MG63 (cell line): ENCODE measurements around the gene CLIC4. TPM values are rescaled to one million over a fixed set of nuclear protein-coding genes. Genes with fewer than 3 reads are reported as not detected.

Experiments used
- DNase-seq: peaks from one replicate; pipeline ENCODE4 v3.0.0-alpha.2; 2020
- H3K27me3 ChIP-seq: fragments of 250-450 bp; sonication (Bioruptor Pico); 2 replicates; pipeline ENCODE4 v1.5.1; 2020; ENCODE audit warnings: mild to moderate bottlenecking, moderate library complexity
- H3K36me3 ChIP-seq: fragments of 250-450 bp; sonication (Bioruptor Pico); 2 replicates; pipeline ENCODE4 v1.5.1; 2020; ENCODE audit warnings: mild to moderate bottlenecking, moderate library complexity
- H3K4me3 ChIP-seq: fragments of 250-450 bp; sonication (Bioruptor Pico); 2 replicates; pipeline ENCODE4 v1.5.1; 2020; ENCODE audit warnings: mild to moderate bottlenecking, moderate library complexity
- H3K9me3 ChIP-seq: fragments of 250-450 bp; sonication (Bioruptor Pico); 2 replicates; pipeline ENCODE4 v1.5.1; 2020; ENCODE audit warnings: mild to moderate bottlenecking, moderate library complexity
- total RNA-seq: library from RNA; depleted of rRNA; stranded (reverse); fragments of >200 nt; shearing (Covaris generic); gene quantifications from 2 replicates; pipeline ENCODE4 v1.2.3, GENCODE V29; 2014; ENCODE audit warnings: low replicate concordance

CLIC4 gene
- total RNA-seq, 1 experiment from 2014 or later = 348 TPM

- Histone ChIP-seq H3K27me3 (no peaks in the 10 kb centered on the region), H3K36me3 (no peaks in the 10 kb centered on the region), H3K4me3 (no peak overlapping the region), H3K9me3 (no peaks in the 10 kb centered on the region)
- no peak for DNase-seq
Observed at GRCh38 chr1:24870551-24871195, 125.4 kb downstream of the CLIC4 start.

- Histone ChIP-seq H3K4me3 (no peak overlapping the region), H3K27me3 (no peaks in the 10 kb centered on the region), H3K36me3 (no peaks in the 10 kb centered on the region), H3K9me3 (no peaks in the 10 kb centered on the region)
- DNase-seq = no peak
Observed at GRCh38 chr1:24871306-24871901, 126.2 kb downstream of the CLIC4 start.

DNA sequence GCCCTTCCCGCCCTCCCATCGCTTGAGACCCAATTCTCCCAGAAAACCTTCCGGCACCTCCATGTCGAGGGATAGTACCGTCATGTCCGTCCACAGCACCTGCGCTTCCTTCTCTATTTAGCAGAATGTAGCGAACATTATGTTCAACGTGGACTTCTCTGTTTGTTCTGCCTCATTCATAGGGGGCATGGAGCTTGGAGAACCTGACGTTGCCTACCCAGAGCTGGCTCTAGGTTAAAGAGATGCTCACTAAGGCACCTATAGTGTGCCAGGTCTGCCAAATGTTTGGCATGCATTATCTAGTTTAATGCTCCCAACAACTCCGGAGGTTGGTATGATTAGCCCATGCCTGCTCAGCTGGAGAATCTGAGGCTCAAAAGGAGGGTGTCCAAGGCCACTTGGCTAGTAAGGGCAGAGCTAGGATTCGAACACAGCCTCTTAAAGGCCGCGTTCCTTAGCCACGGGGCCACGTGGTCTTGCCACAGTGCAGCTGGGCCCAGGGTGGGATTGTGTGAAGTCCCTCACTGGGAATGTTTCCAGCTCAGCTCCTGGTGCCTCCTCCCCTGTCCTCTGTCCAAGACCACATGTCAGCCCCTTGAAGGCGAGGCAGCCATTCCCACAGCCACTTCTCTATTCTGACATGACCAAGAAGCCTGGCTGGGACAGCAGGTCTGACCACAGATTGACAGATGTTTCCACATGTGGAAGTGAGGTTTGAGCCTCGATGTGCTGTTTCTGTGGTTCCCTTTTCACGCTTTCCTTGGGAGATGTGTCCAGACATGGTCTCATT, 127.0 kb downstream of the CLIC4 start:
- H3K4me3 ChIP-seq = no peak overlapping the region
- H3K27me3 ChIP-seq = no peaks in the 10 kb centered on the region
- H3K36me3 ChIP-seq = no peaks in the 10 kb centered on the region
- no peak for DNase-seq
- H3K9me3 ChIP-seq = no peaks in the 10 kb centered on the region

DNA sequence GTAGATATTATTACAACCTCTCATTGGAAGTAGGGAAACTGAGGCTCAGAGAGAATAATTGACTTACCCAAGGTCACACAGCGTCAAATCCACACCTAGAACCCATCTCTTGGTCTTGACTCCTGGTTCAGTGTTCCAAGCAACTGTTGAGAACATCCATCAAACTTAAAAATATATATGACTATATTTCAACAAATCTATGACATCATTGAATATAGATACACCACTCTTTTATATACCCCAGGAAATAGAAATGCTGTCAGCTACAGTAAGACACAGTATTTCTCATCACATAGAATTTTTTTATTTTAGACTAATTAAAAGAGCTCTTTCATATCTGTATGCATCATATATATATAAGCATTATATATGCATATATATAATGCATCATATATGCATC, 127.9 kb downstream of the CLIC4 start:
- H3K4me3 ChIP-seq = no peak overlapping the region
- no peaks in the 10 kb centered on the region for H3K9me3 ChIP-seq
- no peaks in the 10 kb centered on the region for H3K27me3 ChIP-seq
- DNase-seq = no peak
- no peaks in the 10 kb centered on the region for H3K36me3 ChIP-seq

- Histone ChIP-seq H3K4me3 (no peak overlapping the region), H3K27me3 (no peaks in the 10 kb centered on the region), H3K36me3 (no peaks in the 10 kb centered on the region), H3K9me3 (no peaks in the 10 kb centered on the region)
- DNase-seq = no peak
Observed at GRCh38 chr1:24874056-24874455, 128.8 kb downstream of the CLIC4 start.

DNA sequence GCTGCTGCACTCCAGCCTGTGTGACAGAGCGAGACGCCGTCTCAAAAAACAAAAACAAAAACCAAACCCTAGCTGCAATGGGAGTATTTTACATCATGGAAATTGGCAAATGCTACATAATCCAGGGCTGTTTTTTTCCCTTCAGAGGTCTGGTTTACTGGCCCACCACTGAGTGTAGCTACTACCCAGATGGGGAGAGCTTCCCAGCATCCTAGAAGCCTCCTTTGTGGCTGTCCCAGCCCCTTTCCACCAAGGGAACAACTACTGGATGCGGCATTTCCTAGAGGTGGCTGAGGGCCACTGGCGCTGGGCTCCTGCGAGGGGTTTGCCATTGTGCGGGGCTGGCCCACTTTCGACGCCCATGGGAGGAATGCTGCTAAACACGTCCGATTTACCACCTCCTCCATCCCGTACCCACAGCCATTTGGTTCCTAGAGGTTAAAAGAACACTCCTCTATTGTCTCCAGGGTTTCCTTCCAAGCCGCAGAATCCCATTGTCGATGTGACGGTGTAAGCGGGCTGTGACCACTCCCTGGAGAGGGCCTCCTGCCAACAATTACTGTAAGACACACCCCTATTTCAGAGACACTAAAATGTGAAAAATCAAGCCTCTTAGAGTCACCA, 129.5 kb downstream of the CLIC4 start:
- no peak for DNase-seq
- no peaks in the 10 kb centered on the region for H3K36me3 ChIP-seq
- no peak overlapping the region for H3K4me3 ChIP-seq
- H3K27me3 ChIP-seq = no peaks in the 10 kb centered on the region
- no peaks in the 10 kb centered on the region for H3K9me3 ChIP-seq

GRCh38 chr1:24875257-24875656, 130.0 kb downstream of the CLIC4 start:
- no peaks in the 10 kb centered on the region for H3K9me3 ChIP-seq
- no peaks in the 10 kb centered on the region for H3K36me3 ChIP-seq
- H3K27me3 ChIP-seq = no peaks in the 10 kb centered on the region
- no peak for DNase-seq
- H3K4me3 ChIP-seq = no peak overlapping the region

DNA sequence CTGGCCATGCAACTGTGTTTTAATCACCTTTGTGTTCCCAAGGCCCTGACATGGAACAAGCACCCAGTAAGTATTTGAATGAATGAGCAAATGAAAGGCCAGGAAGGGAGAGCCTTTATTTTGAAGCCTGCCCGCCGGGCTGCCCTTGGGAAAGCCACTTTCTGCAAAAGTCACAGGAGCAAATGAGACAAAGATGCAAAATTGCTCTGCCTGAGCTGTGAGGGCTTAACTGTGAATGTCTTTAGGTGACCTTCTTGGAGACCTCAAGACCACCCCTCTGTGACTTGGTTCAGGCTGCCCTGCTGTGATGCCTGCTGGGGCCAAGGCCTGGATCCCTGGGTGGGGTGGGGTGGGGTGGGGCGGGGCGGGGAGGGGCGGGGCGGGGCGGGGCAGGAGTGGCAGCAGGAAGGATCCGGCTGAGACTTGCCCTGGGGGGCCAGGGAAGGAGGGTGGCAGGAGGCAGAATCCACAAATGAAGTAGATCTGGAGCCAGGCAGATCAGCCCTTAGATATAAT, 130.8 kb downstream of the CLIC4 start:
- no peak for DNase-seq
- H3K36me3 ChIP-seq = no peaks in the 10 kb centered on the region
- no peak overlapping the region for H3K4me3 ChIP-seq
- H3K27me3 ChIP-seq = no peaks in the 10 kb centered on the region
- peaks cover 4% of the 10 kb centered on the region for H3K9me3 ChIP-seq

GRCh38 chr1:24878045-24878444, 132.8 kb downstream of the CLIC4 start:
- H3K9me3 ChIP-seq = peaks cover 4% of the 10 kb centered on the region
- no peaks in the 10 kb centered on the region for H3K36me3 ChIP-seq
- no peaks in the 10 kb centered on the region for H3K27me3 ChIP-seq
- no peak for DNase-seq
- H3K4me3 ChIP-seq = no peak overlapping the region

GRCh38 chr1:24878775-24879742, 133.8 kb downstream of the CLIC4 start:
- H3K27me3 ChIP-seq = no peaks in the 10 kb centered on the region
- no peak for DNase-seq
- H3K36me3 ChIP-seq = no peaks in the 10 kb centered on the region
- H3K9me3 ChIP-seq = peaks cover 4% of the 10 kb centered on the region
- H3K4me3 ChIP-seq = no peak overlapping the region

DNA sequence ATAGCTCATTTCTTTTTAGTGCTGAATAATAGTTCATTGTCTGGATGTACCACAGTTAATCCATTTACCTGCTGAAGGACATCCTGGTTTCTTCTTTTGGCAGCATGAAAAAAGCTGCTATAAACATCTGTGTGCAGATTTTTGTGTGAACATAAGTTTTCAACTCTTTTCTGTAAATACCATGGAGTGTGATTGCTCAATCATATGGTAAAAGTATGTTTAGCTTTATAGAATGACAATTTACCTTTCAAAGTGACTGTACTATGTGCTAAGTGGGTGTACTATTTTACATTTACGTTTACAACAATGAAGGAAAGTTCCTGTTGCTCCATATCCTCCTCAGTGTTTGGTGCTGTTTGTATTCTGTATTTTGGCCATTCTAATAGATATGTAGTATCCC, 135.8 kb downstream of the CLIC4 start:
- H3K4me3 ChIP-seq = no peak overlapping the region
- no peaks in the 10 kb centered on the region for H3K36me3 ChIP-seq
- DNase-seq = no peak
- no peaks in the 10 kb centered on the region for H3K27me3 ChIP-seq
- peaks cover 4% of the 10 kb centered on the region for H3K9me3 ChIP-seq

DNA sequence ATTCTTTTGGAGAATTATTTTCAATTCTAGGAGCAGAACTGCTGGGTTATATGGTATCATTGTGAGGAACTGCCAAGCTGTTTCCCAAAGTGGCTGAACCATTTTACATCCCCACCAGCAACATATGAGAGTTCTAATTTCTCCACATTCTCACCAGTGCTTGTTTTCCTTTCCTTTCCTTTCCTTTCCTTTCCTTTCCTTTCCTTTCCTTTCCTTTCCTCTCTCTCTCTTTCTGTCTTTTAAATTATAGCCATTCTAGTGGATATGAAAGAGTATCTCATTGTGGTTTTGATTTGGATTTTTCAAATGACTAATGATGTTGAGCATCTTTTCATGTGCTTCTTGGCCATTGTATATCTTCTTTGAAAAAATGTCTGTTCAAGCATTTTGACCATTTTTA, 139.5 kb downstream of the CLIC4 start:
- Histone ChIP-seq H3K36me3 (no peaks in the 10 kb centered on the region), H3K9me3 (peaks cover 4% of the 10 kb centered on the region), H3K27me3 (no peaks in the 10 kb centered on the region), H3K4me3 (no peak overlapping the region)
- DNase-seq = no peak

DNA sequence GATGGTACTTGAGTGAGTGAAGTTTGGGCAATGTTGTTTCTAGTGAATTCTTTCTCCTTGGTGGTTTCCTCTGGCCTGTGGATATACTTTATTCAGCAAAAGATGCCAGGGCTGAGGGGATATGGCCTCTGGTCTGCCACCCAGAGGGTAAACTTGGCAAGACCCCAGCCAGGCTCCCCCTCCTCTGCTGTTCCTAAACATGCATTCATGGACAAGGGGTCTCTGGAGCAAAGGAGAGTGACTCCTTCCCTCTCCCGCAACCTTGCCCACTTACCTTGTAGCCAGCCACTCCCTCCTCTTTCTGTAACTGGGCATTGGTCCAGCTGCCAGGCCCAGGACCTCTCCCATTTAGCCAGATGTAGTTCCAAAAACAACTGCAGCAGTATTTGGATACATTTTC, 141.0 kb downstream of the CLIC4 start:
- Histone ChIP-seq H3K27me3 (no peaks in the 10 kb centered on the region), H3K9me3 (no peaks in the 10 kb centered on the region; the same call in none of the 2 replicates), H3K4me3 (no peak overlapping the region), H3K36me3 (no peaks in the 10 kb centered on the region)
- DNase-seq = no peak

DNA sequence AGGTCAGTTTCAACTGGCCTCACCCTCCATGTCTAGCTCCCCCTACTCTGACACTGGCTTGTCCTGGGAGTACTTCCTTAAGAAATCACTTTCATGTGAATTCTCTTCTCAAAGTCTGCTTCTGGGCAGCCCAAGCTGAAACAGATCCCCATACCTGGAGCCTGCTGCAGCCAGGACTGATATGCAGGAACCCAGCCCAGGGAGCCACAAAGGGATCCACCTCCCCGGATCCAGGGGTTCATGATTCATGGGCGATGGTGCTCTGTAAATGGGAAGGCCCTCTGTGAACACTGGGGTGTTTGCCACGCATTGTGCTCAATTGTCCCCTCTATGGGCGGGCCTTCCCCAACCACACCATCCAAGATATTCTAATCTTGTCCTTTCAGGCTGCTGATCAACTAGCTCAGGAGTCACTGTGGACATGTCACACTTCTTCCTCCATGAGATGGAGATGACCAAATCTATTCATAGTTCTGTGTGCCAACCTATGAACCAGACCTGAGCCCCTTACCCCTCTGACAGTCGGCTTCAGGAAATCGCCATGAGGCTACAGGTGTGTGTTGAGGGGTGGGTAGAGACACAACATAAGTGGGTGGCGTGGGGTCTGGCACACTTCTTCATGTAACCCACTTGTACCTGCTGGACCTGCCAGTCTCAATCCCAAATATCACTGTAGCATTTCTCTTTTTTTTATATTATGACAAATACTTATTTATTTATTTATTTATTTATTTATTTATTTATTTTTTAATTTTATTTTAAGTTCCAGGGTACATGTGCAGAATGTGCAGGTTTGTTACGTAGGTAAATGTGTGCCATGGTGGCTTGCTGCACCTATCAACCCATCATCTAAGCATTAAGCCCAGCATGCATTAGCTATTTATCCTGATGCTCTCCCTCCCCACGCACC, 143.1 kb downstream of the CLIC4 start:
- H3K36me3 ChIP-seq = no peaks in the 10 kb centered on the region
- H3K9me3 ChIP-seq = peaks cover 2% of the 10 kb centered on the region; the same call in 1 of the 2 replicates
- no peak for DNase-seq
- no peak overlapping the region for H3K4me3 ChIP-seq
- no peaks in the 10 kb centered on the region for H3K27me3 ChIP-seq

DNA sequence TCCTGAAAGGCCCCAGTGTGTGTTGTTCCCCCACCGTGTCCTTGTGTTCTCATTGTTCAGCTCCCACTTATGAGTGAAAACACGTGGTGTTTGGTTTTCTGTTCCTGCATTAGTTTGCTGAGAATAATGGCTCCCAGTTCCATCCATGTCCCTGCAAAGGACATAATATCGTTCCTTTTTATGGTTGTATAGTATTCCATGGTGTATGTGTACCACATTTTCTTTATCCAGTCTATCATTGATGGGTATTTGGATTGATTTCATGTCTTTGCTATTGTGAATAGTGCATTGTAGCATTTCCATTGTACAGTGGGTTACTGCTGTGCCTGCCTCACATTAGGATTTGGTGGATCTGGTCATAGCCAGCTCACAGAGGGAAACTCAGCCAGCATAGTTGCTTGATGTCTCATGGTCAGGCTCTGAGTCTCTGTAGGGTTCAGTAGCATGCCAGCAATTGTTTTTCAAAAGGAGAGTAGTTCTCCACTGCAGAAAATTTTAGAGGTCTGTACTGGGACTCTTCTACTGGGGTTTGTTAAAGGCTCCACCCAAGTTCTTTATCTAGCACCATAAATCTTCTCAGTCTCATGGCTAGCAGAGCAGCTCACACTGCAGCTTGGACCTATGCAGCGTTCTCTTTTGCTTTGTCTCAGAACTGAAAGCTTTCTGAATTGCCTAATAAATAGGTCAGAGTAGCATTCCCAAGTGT, 143.9 kb downstream of the CLIC4 start:
- H3K9me3 ChIP-seq = peaks cover 2% of the 10 kb centered on the region; the same call in 1 of the 2 replicates
- no peaks in the 10 kb centered on the region for H3K27me3 ChIP-seq
- H3K4me3 ChIP-seq = no peak overlapping the region
- no peaks in the 10 kb centered on the region for H3K36me3 ChIP-seq
- DNase-seq = peak; percentile 79
